Ascending aorta (tissue), 2 donors: Measurements from ENCODE around the gene INTS11. TPM values are rescaled to one million over a fixed set of nuclear protein-coding genes. Genes with fewer than 3 reads are reported as not detected.

Source experiments
- DNase-seq, 2 donors: peaks; one replicate each; pipeline ENCODE4 v3.0.0-alpha.2; 2019; ENCODE audit warnings: low spot score in 2 of 2
- H3K27ac ChIP-seq, 2 donors: fragments of 200-600 bp; sonication (generic); one replicate each; pipeline ENCODE4 v1.5.1; 2016 to 2017; ENCODE audit warnings: mild to moderate bottlenecking in 1 of 2
- H3K27me3 ChIP-seq: fragments of 200-600 bp; sonication (generic); one replicate; pipeline ENCODE4 v1.5.1; 2017
- H3K36me3 ChIP-seq, 2 donors: fragments of 200-600 bp; sonication (generic); one replicate each; pipeline ENCODE4 v1.5.1; 2016
- H3K4me1 ChIP-seq, 2 donors: fragments of 200-600 bp; sonication (generic); one replicate each; pipeline ENCODE4 v1.5.1; 2016 to 2017; ENCODE audit warnings: mild to moderate bottlenecking in 1 of 2
- H3K4me3 ChIP-seq, 2 donors: fragments of 200-600 bp; sonication (generic); one replicate each; pipeline ENCODE4 v1.5.1; 2016 to 2017; ENCODE audit warnings: mild to moderate bottlenecking in 1 of 2
- H3K9me3 ChIP-seq, 2 donors: fragments of 200-600 bp; sonication (generic); one replicate each; pipeline ENCODE4 v1.5.1; 2016
- intact Hi-C: fragments of 100-400 bp; cut with DNase I; formaldehyde crosslinking; loops from one replicate; pipeline ENCODE4 v1.15.1; 2023
- total RNA-seq: library from RNA; depleted of rRNA; stranded (reverse); fragments of >200 nt; gene quantifications from one replicate; pipeline ENCODE4 v1.1.0, GENCODE V29; 2016
- TF ChIP-seq, protein P1 (sequence below), 3 experiments: fragments of 200-600 bp in 2 of 3; fragments of 450-650 bp in 1 of 3; sonication (generic) in 2 of 3; IDR thresholded peaks; one replicate each; pipeline ENCODE4 v1.5.1; 2016 to 2019; ENCODE audit warnings: antibody characterized with exemption in 3 of 3, mild to moderate bottlenecking in 1 of 3, moderate library complexity in 1 of 3

Gene INTS11
- total RNA-seq, 1 donor from 2014 or later, result 214 TPM

DNA sequence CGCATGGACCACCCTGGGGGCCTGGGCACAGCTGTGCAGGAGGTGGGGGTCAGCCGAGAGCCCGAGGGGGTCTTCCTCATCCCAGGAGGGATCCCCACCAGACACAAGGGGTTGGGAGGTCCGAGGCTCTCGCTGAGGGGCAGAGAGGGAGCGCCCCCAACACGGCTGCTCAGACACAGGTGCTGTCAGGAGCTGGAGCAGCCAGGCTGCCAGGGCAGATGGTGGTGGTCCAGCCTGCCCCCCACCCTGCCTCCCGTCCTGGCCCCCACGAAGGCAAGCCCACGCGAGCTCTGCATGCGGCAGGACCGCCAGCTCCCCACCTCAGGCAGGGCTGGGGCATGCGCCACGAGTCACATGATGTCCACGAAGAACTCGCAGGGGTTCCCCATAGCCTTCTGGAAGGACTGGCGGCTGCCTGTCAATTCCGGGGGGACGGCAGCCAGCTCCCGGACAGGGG, 11.4 kb upstream of the INTS11 start:
- DNase-seq, result no peak
- Histone ChIP-seq H3K27ac (no peak overlapping the region), H3K36me3 (peaks cover 42 to 49% of the 10 kb centered on the region in 2 donors), H3K4me3 (no peak overlapping the region), H3K4me1 (no peaks in the 10 kb centered on the region), H3K9me3 (no peaks in the 10 kb centered on the region), H3K27me3 (no peaks in the 10 kb centered on the region)
- TF ChIP-seq, protein P1, sequence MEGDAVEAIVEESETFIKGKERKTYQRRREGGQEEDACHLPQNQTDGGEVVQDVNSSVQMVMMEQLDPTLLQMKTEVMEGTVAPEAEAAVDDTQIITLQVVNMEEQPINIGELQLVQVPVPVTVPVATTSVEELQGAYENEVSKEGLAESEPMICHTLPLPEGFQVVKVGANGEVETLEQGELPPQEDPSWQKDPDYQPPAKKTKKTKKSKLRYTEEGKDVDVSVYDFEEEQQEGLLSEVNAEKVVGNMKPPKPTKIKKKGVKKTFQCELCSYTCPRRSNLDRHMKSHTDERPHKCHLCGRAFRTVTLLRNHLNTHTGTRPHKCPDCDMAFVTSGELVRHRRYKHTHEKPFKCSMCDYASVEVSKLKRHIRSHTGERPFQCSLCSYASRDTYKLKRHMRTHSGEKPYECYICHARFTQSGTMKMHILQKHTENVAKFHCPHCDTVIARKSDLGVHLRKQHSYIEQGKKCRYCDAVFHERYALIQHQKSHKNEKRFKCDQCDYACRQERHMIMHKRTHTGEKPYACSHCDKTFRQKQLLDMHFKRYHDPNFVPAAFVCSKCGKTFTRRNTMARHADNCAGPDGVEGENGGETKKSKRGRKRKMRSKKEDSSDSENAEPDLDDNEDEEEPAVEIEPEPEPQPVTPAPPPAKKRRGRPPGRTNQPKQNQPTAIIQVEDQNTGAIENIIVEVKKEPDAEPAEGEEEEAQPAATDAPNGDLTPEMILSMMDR (IDR thresholded peaks at IDR 0.05), result no peak
- intact Hi-C loops, result no loop called here

DNA sequence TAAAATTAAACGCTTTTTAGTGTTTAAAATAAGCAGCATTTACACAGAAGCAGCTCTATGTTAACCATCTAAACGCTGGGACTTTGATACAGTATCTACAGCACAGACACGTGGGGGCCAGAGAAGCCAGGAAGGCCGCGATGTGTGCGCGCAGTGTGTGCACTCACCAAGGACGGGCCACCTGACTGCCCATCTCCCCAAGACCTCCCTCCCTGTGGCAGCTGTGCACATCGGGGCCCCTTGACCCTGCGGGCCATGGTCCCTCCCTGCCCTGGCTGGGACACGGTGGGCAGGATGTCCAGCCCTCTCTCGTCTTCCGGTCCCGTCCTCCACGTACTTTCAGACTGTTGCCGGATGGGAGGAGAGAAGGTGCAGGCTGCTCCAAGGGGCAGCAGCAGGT, 10.8 kb upstream of the INTS11 start:
- TF ChIP-seq, protein P1 (IDR thresholded peaks at IDR 0.05), result no peak
- H3K36me3 ChIP-seq, result peaks cover 40 to 45% of the 10 kb centered on the region in 2 donors
- no peak for DNase-seq
- no peaks in the 10 kb centered on the region for H3K27me3 ChIP-seq
- H3K27ac ChIP-seq, result no peak overlapping the region
- no peaks in the 10 kb centered on the region for H3K9me3 ChIP-seq
- H3K4me3 ChIP-seq, result no peak overlapping the region
- H3K4me1 ChIP-seq, result no peaks in the 10 kb centered on the region
- intact Hi-C loops, result no loop called here

DNA sequence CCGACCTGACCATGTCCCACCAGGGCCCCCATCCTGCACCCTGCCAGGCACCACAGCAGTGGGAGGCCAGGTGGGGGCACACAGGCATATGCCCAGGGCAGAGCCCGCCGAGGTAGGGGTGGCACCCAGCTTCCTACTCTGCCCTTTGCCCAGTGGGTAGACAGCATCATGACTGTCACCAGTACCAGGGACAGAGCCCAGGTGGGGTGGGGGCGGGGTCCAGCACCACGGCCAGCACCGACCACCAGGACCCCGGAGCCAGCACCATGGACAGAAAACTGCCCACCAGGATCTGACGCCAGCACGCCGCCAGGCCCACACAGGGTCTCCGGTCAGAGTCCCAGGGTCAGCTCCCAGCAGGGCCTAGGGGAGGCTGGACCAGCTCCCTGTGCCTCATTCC, 10.4 kb upstream of the INTS11 start:
- Histone ChIP-seq H3K9me3 (no peaks in the 10 kb centered on the region), H3K36me3 (peaks cover 36 to 41% of the 10 kb centered on the region in 2 donors), H3K27ac (no peak overlapping the region), H3K4me1 (no peaks in the 10 kb centered on the region), H3K27me3 (no peaks in the 10 kb centered on the region), H3K4me3 (no peak overlapping the region)
- TF ChIP-seq, protein P1 (IDR thresholded peaks at IDR 0.05), result no peak
- intact Hi-C loops, result no loop called here
- DNase-seq, result no peak

DNA sequence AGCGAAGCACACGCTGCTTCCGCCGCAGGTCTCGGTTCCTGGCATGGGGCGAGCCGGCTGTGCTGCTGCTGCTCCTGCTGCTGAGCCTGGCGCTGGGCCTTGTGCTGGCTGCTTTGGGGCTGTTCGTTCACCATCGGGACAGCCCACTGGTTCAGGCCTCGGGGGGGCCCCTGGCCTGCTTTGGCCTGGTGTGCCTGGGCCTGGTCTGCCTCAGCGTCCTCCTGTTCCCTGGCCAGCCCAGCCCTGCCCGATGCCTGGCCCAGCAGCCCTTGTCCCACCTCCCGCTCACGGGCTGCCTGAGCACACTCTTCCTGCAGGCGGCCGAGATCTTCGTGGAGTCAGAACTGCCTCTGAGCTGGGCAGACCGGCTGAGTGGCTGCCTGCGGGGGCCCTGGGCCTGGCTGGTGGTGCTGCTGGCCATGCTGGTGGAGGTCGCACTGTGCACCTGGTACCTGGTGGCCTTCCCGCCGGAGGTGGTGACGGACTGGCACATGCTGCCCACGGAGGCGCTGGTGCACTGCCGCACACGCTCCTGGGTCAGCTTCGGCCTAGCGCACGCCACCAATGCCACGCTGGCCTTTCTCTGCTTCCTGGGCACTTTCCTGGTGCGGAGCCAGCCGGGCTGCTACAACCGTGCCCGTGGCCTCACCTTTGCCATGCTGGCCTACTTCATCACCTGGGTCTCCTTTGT, 9.2 kb upstream of the INTS11 start:
- no peaks in the 10 kb centered on the region for H3K4me1 ChIP-seq
- no peak overlapping the region for H3K4me3 ChIP-seq
- TF ChIP-seq, protein P1 (IDR thresholded peaks at IDR 0.05), result no peak
- no peak overlapping the region for H3K27ac ChIP-seq
- no peaks in the 10 kb centered on the region for H3K27me3 ChIP-seq
- intact Hi-C loops, result no loop called here
- peaks cover 25 to 31% of the 10 kb centered on the region in 2 donors for H3K36me3 ChIP-seq
- DNase-seq, result no peak
- no peaks in the 10 kb centered on the region for H3K9me3 ChIP-seq

DNA sequence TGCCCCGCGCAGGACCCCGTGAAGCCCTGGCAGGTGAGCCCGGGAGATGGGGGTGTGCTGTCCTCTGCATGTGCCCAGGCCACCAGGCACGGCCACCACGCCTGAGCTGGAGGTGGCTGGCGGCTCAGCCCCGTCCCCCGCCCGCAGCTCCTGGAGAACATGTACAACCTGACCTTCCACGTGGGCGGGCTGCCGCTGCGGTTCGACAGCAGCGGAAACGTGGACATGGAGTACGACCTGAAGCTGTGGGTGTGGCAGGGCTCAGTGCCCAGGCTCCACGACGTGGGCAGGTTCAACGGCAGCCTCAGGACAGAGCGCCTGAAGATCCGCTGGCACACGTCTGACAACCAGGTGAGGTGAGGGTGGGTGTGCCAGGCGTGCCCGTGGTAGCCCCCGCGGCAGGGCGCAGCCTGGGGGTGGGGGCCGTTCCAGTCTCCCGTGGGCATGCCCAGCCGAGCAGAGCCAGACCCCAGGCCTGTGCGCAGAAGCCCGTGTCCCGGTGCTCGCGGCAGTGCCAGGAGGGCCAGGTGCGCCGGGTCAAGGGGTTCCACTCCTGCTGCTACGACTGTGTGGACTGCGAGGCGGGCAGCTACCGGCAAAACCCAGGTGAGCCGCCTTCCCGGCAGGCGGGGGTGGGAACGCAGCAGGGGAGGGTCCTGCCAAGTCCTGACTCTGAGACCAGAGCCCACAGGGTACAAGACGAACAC, 8.5 kb upstream of the INTS11 start:
- Histone ChIP-seq H3K4me3 (no peak overlapping the region), H3K27me3 (no peaks in the 10 kb centered on the region), H3K4me1 (no peaks in the 10 kb centered on the region), H3K27ac (no peak overlapping the region), H3K9me3 (no peaks in the 10 kb centered on the region), H3K36me3 (peaks cover 19 to 31% of the 10 kb centered on the region in 2 donors)
- TF ChIP-seq, protein P1 (IDR thresholded peaks at IDR 0.05), result no peak
- DNase-seq, result no peak
- intact Hi-C loops, result no loop called here
